BLaER1 (cell line): ENCODE data around the gene ROMO1.
A peak's percentile ranks its signal among the peaks of the same experiment; 100 is the strongest.
"Not testable (repeated sequence)": the region's sequence is repeated elsewhere in the genome, so short reads cannot be mapped to it uniquely, and the experiment has no call there.

ENCODE experiments used
- H3K27ac ChIP-seq: shearing (Covaris generic); formaldehyde crosslinking; 2 replicates; pipeline ENCODE4 v1.8.1; 2022
- H3K27me3 ChIP-seq: shearing (Covaris generic); formaldehyde crosslinking; 2 replicates; pipeline ENCODE4 v1.8.1; 2022
- H3K36me3 ChIP-seq: shearing (Covaris generic); formaldehyde crosslinking; 2 replicates; pipeline ENCODE4 v1.8.1; 2022
- H3K4me1 ChIP-seq: shearing (Covaris generic); formaldehyde crosslinking; 2 replicates; pipeline ENCODE4 v1.8.1; 2022
- H3K4me2 ChIP-seq: shearing (Covaris generic); formaldehyde crosslinking; 2 replicates; pipeline ENCODE4 v1.8.1; 2022
- H3K4me3 ChIP-seq: shearing (Covaris generic); formaldehyde crosslinking; 2 replicates; pipeline ENCODE4 v1.8.1; 2022
- H3K9ac ChIP-seq: shearing (Covaris generic); formaldehyde crosslinking; 2 replicates; pipeline ENCODE4 v1.8.1; 2022
- H3K9me3 ChIP-seq: shearing (Covaris generic); formaldehyde crosslinking; 2 replicates; pipeline ENCODE4 v1.8.1; 2022
- H4K20me1 ChIP-seq: shearing (Covaris generic); formaldehyde crosslinking; 2 replicates; pipeline ENCODE4 v1.8.1; 2022
- Cebpa-rat ChIP-seq: shearing (Covaris generic); IDR thresholded peaks from 2 replicates; pipeline ENCODE4 v1.8.1; 2022

ROMO1 gene

DNA sequence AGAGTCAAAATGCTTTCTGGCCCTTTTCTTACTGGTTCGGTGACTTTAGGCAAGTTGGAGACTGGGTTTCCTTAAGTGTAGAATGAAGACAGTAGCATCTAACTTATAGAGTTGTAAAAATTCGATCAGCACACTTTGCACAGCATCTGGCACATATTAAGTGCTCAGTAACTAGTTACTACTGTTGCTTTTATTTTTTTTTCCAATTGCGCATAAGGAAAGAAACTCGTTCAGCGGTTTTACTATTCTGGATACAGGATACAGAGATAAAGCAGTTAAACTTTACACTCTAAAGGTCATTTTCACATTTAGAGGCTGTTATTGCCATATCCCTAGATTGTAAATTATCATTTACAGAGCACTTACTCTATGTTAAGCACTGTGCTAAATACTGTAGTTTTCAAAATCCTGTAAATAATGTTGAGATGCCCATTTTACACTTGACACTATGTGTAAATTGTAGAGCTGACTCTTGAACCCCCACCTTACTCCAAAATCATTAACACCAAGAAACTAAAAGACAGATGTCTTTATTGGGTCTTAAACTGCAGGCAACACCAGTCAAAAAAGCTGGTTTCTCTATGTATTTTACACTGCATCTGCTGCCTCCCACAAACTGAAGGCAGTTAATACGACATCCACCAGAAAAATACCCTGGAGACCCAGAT, 886 bp downstream of the ROMO1 start:
- peaks cover 58% of the 10 kb centered on the region for H4K20me1 ChIP-seq
- no peak for TF ChIP-seq Cebpa-rat
- H3K4me3 ChIP-seq = peak overlapping the region; percentile 95
- no peaks in the 10 kb centered on the region for H3K9me3 ChIP-seq
- peak overlapping the region; percentile 95 for H3K4me2 ChIP-seq
- peak overlapping the region; percentile 96 for H3K9ac ChIP-seq
- peak overlapping the region; percentile 94 for H3K27ac ChIP-seq
- peaks cover 30% of the 10 kb centered on the region for H3K4me1 ChIP-seq
- peaks cover 59% of the 10 kb centered on the region for H3K36me3 ChIP-seq
- H3K27me3 ChIP-seq = no peaks in the 10 kb centered on the region

DNA sequence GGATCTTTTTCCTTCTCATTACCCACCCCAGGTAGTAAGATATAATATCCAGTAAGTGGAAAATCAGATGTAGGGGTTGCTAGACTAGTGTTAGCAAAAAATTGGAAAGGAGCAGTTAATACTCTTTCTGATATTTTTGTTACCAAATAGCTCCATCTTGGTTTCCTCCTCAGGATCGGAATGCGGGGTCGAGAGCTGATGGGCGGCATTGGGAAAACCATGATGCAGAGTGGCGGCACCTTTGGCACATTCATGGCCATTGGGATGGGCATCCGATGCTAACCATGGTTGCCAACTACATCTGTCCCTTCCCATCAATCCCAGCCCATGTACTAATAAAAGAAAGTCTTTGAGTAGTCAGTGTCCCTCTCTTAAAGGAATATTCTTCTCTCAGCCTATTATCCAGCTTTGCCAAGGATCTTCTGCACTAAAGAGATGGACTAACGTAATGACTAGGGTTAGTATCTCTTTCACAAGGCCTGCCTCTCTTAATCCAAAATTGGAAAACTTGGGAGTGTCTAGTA, 1.5 kb downstream of the ROMO1 start:
- TF ChIP-seq Cebpa-rat = no peak
- H3K27ac ChIP-seq = no peak overlapping the region
- no peaks in the 10 kb centered on the region for H3K27me3 ChIP-seq
- H3K4me2 ChIP-seq = peak overlapping the region; percentile 95
- peaks cover 64% of the 10 kb centered on the region for H4K20me1 ChIP-seq
- peaks cover 30% of the 10 kb centered on the region for H3K4me1 ChIP-seq
- peak overlapping the region; percentile 95; the same call in 1 of the 2 replicates for H3K4me3 ChIP-seq
- H3K36me3 ChIP-seq = peaks cover 59% of the 10 kb centered on the region
- peak overlapping the region; percentile 96 for H3K9ac ChIP-seq
- H3K9me3 ChIP-seq = no peaks in the 10 kb centered on the region

DNA sequence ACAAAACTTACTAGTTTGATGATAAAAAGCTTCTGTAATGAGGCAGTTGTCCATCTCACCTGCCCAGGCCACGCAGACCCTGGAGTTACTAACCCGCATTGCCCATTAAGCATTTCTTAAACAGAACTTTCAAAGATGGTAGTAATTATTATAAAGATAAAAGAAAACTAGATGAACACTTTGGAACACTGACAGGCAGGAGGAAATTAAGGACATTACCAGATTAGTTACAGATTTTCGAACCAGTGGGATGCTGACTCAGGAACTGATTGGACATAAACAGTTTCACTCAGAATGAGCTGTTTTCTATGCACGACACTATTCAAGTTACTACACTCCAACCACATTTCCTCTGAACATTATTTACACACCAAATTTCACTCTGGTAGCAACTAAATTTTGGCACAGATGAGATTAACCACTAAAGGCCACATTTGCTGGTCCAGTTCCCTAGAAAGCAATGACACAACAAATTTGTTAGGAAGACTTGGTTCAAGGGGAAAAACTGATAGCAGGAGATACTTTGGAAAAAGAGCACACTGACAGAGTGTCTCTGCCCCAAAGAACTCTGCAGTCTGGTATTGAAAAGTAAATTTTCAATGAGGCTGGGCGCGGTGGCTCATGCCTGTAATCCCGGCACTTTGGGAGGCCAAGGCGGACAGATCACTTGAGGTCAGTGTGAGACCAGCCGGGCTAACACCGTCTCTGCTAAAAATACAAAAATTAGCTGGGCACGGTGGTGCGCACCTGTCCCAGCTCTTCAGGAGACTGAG, 3.0 kb downstream of the ROMO1 start:
- Histone ChIP-seq H3K36me3 (peaks cover 64% of the 10 kb centered on the region), H4K20me1 (peaks cover 79% of the 10 kb centered on the region), H3K9ac (no peak overlapping the region)

DNA sequence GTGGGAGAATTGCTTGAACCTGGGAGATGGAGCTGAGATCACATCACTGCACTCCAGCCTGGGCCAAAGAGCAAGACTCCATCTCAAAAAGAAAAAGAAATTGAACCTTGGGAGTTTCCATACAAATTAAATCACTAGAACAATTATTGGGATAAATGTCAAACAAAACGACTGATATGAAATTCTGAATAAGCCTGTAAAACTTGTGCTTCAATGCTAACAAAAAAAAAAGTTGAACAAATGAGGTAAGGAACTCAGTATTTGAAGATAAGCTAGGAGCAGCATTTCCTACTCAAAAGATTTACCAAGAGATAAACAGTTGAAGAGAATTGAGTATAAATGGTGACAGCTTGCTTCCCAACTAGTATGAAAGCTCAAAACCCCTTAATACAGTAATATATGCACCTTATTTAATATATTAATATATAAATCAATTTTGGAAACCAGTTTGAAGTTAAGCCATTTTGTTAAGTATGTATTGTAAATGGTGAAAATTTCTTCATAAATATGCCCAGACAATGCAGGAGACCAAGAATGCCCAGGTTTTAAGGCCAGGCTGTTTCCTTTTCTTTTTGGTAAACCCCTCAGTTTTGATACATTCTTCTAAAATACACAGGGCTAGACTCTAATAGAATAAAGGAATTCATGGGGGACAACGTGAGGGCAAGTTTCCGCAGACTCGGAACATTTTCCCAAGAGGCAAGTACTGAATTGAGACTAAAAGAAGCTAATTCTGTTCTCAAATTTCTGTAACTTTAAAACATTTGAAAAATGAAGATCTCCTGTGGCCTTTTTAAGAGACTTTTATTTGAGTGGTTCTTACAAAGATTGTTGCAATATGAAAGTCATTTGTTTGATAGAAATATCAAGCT, 3.9 kb downstream of the ROMO1 start:
- H3K36me3 ChIP-seq = peaks cover 73% of the 10 kb centered on the region
- H3K4me2 ChIP-seq = no peak overlapping the region
- no peaks in the 10 kb centered on the region for H3K9me3 ChIP-seq
- TF ChIP-seq Cebpa-rat = no peak
- H4K20me1 ChIP-seq = peaks cover 87% of the 10 kb centered on the region
- H3K27me3 ChIP-seq = no peaks in the 10 kb centered on the region
- no peak overlapping the region for H3K9ac ChIP-seq
- no peak overlapping the region for H3K27ac ChIP-seq
- no peak overlapping the region for H3K4me3 ChIP-seq
- peaks cover 18% of the 10 kb centered on the region for H3K4me1 ChIP-seq

More for the DNA sequence above, 3.0 kb downstream of the ROMO1 start:
- Histone ChIP-seq H3K4me1 (peaks cover 26% of the 10 kb centered on the region), H3K4me2 (no peak overlapping the region), H3K4me3 (no peak overlapping the region), H3K27ac (no peak overlapping the region), H3K27me3 (no peaks in the 10 kb centered on the region), H3K9me3 (no peaks in the 10 kb centered on the region)
- TF ChIP-seq Cebpa-rat = no peak

DNA sequence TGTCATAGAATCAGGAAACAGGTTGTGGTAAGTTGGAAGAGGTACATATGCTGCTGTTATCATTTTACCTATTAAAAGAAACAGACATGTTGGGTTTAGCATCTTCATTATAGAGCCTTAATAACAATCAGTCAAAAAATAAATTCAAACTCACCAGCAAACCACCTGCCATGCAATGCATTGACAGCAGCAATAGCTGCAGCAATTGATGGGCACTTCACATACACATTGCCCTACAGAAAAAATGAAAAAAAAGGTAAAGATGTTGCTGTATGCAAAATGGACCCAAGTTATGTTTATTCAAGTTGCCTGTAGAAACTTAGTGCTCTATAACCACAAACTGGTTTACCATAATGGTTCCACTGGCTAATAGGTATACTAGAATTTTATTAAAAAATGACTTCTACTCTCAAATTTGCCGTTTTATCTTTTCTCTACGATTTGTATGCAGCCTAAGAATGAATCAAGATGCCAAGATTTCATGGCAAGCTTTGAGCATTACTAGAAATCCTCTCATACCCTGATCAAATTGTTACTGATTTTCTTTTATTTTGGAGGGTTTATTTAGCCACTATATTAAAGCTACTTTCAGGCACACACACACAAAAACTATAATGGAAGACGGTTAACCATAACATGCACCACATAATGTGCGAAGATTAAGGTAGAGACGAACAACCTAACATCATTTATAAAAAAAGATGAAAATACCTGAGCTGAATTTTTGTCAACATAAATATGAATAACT, 5.5 kb downstream of the ROMO1 start:
- peaks cover 100% of the 10 kb centered on the region for H4K20me1 ChIP-seq
- H3K27me3 ChIP-seq = no peaks in the 10 kb centered on the region
- H3K9me3 ChIP-seq = no peaks in the 10 kb centered on the region
- no peak overlapping the region for H3K4me3 ChIP-seq
- peaks cover 89% of the 10 kb centered on the region for H3K36me3 ChIP-seq
- no peak overlapping the region for H3K4me2 ChIP-seq
- no peak for TF ChIP-seq Cebpa-rat
- no peak overlapping the region for H3K27ac ChIP-seq
- no peak overlapping the region for H3K9ac ChIP-seq
- H3K4me1 ChIP-seq = peaks cover 13% of the 10 kb centered on the region

DNA sequence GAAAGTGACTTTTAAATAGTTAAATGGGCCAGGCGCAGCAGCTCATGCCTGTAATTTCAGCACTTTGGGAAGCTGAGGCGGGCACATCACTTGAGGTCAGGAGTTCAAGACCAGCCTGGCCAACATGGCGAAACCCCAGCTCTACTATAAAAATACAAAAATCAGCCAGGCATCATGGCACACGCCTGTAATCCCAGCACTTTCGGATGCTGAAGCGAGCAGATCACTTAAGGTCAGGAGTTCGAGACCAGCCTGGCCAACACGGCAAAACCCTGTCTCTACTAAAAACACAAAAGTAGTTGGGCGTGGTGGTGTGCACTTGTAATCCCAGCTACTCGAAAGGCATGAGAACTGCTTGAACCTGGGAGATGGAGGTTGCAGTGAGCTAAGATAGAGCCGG, 6.7 kb downstream of the ROMO1 start:
- H3K4me3 ChIP-seq = not testable (repeated sequence)

DNA sequence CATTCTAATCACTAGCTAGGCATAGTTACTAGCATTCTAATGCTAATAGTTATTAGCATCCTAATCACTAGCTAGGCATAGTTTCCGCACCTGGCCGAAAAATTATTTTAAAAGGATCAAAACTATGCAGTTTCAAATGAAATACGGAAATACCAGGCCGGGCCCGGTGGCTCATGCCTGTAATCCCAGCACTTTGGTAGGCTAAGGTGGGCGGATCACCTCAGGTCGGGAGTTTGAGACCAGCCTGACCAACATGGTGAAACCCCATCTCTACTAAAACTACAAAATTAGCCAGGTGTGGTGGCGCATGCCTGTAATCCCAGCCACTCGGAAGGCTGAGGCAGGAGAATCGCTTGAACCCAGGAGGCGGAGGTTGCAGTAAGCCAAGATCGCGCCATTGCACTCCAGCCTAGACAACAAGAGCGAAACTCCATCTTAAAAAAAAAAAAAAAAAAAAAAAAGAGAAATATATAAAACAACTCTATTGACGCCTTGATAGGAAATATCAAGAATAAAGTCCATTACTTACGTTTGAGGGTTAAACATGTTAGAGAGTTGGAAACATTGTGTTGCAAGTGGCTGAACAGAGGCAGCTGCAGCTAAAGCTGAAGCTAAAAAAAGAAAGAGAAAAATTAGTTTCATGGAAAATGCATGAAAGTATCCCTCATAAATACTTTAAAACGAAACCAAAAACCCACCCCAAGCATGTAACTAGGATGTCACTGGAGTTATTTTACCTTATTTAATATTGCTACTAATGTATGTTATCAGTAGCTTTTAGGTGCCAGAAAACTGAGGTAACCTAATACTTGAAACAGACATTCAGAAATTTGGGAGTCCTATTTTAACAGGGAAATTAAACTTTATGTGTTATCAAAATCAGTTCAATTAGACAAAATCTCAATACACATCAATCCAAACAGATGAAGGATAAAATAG, 7.7 kb downstream of the ROMO1 start:
- H3K4me2 ChIP-seq, H3K27ac ChIP-seq, H3K9me3 ChIP-seq, H3K9ac ChIP-seq, H3K4me3 ChIP-seq, H3K27me3 ChIP-seq, H3K4me1 ChIP-seq: not testable (repeated sequence)
- Histone ChIP-seq H3K36me3 (peaks cover 100% of the 10 kb centered on the region), H4K20me1 (peaks cover 100% of the 10 kb centered on the region)

More for the DNA sequence above, 6.7 kb downstream of the ROMO1 start:
- Histone ChIP-seq H3K36me3 (peaks cover 100% of the 10 kb centered on the region), H4K20me1 (peaks cover 100% of the 10 kb centered on the region)
- not testable (repeated sequence) for H3K27me3 ChIP-seq, H3K9me3 ChIP-seq, H3K9ac ChIP-seq, H3K27ac ChIP-seq, H3K4me1 ChIP-seq, H3K4me2 ChIP-seq

DNA sequence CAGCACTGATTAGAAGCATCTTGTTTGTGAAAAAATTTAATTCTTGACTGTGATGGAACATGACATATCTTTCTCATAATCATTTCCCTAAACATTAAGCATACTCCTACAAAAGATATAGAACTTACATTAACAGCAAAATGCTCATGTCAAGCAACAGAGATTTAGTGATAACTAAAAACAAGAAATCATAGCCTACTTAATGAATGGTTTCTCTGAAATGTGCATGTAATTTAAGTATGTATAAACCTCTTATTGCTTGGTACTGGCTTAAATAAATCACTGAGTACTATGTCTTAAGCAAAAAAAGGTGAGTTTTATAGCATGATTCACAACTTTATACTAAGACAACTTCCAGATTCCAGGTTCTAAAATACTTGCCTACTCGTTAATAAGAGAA, 9.3 kb downstream of the ROMO1 start:
- Histone ChIP-seq H3K4me3 (no peak overlapping the region), H4K20me1 (peaks cover 100% of the 10 kb centered on the region), H3K27ac (no peak overlapping the region), H3K36me3 (peaks cover 97% of the 10 kb centered on the region), H3K9ac (no peak overlapping the region), H3K27me3 (no peaks in the 10 kb centered on the region), H3K4me2 (no peak overlapping the region), H3K4me1 (peaks cover under 1% of the 10 kb centered on the region; the same call in 1 of the 2 replicates), H3K9me3 (no peaks in the 10 kb centered on the region)
- TF ChIP-seq Cebpa-rat = no peak
